Measurements from ENCODE around the gene ECHDC3.

Gene ECHDC3, protein sequence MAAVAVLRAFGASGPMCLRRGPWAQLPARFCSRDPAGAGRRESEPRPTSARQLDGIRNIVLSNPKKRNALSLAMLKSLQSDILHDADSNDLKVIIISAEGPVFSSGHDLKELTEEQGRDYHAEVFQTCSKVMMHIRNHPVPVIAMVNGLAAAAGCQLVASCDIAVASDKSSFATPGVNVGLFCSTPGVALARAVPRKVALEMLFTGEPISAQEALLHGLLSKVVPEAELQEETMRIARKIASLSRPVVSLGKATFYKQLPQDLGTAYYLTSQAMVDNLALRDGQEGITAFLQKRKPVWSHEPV

DNA sequence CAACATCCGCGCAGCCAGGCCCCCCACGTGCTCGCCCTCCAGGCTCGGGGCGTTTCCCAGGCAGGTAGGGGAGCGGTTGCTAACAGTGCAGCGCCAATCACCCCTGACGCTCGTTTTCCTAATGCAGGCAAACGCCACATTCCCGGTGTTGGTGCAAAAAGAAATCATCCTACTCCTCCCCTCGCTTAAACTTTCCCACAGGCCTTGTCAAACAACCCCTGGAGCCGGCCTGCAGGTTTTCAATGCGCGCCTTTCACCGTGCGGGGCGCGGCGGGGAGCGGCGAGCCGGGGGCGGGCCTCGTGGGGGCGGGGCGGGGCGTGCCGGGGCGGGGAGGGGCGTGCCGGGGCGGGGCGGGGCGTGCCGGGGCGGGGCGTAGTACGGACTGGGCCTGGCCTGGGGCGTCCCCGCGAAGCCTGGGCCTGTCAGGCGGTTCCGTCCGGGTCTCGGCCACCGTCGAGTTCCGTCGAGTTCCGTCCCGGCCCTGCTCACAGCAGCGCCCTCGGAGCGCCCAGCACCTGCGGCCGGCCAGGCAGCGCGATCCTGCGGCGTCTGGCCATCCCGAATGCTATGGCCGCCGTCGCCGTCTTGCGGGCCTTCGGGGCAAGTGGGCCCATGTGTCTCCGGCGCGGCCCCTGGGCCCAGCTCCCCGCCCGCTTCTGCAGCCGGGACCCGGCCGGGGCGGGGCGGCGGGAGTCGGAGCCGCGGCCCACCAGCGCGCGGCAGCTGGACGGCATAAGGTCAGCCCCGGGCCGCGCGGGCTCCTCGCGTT, at the start of gene ECHDC3:
TSS of gene ECHDC3 (plus strand) at position 374 of the 770 bp plus-strand sequence. CDS start at position 569, 195 bp downstream.
- DNase-seq (ENCODE audit: low spot score), result peak; percentile 63
- ChIA-PET POLR2A (ENCODE audit: low non-redundant PET) (no interaction called here), CTCF (interaction anchor here (1.0 to 1.1 kb wide), 2 partner anchors 11 to 15 kb away, joined by 3 to 4 read pairs; no protein-coding TSS in a partner anchor)
- TF ChIP-seq, protein P1, sequence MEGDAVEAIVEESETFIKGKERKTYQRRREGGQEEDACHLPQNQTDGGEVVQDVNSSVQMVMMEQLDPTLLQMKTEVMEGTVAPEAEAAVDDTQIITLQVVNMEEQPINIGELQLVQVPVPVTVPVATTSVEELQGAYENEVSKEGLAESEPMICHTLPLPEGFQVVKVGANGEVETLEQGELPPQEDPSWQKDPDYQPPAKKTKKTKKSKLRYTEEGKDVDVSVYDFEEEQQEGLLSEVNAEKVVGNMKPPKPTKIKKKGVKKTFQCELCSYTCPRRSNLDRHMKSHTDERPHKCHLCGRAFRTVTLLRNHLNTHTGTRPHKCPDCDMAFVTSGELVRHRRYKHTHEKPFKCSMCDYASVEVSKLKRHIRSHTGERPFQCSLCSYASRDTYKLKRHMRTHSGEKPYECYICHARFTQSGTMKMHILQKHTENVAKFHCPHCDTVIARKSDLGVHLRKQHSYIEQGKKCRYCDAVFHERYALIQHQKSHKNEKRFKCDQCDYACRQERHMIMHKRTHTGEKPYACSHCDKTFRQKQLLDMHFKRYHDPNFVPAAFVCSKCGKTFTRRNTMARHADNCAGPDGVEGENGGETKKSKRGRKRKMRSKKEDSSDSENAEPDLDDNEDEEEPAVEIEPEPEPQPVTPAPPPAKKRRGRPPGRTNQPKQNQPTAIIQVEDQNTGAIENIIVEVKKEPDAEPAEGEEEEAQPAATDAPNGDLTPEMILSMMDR (conservative IDR thresholded peaks at IDR 0.05; ENCODE audit: low read depth), result no peak
- H3K27ac ChIP-seq, result peak within 1 kb of the TSS; percentile 39

DNA sequence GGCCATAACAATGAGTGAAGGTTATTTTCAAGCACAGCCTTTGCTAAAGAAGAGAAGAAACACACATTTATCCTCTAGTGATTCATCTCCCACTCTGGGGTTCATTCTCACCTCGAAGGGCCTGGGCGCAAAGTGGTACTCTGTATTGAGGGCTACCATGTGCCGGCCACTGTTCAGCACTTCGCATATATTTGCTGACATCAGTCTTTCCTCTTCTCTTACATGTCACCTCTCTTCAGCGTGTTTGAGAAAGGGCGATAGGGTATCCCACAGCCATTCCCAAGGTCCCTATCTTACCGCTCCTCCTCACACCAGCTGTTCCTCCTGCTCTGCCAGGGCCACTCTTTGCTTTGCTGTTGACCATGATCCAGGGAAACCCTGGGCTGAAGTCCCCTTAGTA, 48.8 kb upstream of the ECHDC3 start:
- POLR2A ChIA-PET (ENCODE audit: low non-redundant PET), result no interaction called here
- no peak overlapping the region for H3K27ac ChIP-seq
- TF ChIP-seq, protein P1 (conservative IDR thresholded peaks at IDR 0.05; ENCODE audit: low read depth), result no peak
- CTCF ChIA-PET, result no interaction called here
- no peak for DNase-seq (ENCODE audit: low spot score)

DNA sequence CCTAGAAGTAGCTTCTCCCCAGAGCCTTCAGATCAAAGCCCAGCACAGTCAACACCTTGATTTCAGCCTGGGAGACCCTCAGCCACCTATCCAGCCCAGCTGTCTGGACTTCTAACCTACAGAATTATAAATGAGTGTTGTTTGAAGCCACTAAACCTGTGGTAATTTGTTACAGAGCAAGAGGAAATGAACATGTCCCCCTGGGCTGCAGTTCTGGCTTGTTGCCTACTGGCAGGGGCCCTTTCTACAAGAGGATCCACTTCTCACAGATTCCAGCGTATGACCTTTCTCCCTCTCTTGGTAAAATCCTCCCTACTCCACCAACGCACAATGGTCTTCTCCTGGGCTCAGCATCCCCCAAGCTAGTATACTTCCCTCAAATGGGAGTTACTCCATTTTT, 46.4 kb upstream of the ECHDC3 start:
- H3K27ac ChIP-seq, result no peak overlapping the region
- ChIA-PET POLR2A (ENCODE audit: low non-redundant PET) (no interaction called here), CTCF (no interaction called here)
- no peak for DNase-seq (ENCODE audit: low spot score)
- TF ChIP-seq, protein P1 (conservative IDR thresholded peaks at IDR 0.05; ENCODE audit: low read depth), result no peak

DNA sequence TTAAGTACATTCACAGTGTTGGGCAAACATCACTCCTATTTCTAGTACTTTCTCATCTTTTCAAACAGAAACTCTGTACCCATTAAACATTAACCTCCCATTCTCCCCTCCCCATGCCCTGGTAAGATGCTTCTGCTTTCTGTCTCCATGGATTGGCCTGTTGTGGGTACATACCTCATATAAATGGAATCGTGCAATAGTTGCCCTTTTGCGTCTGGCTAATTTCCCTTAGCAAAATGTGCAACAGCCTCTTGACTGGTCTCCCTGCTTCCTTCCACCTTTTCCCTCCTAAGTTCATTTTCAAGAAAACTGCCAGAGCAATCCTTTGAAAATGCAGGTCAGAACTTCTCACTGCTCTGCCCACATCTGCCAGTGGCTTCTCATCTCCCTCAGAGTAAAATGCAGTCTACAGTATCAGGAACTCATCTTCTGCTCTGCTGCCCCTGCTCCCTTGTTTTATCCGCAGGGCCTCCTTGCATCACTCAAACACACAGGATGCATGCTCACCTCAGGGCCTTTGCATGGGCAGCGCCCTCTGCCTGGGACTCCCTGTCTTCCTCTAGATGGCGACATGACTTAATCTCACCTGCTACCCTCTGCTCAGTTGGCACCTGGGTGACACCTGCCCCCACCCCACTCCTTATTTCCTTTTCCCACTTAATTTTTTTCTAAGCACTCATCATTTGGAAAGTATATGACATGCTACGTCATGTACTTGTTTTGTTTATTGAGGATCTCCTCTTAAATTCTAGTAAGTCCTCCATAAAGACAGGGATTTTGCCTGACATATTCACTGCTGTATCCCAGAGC, 44.3 kb upstream of the ECHDC3 start:
- no peak for DNase-seq (ENCODE audit: low spot score)
- ChIA-PET CTCF (no interaction called here), POLR2A (ENCODE audit: low non-redundant PET) (no interaction called here)
- TF ChIP-seq, protein P1 (conservative IDR thresholded peaks at IDR 0.05; ENCODE audit: low read depth), result no peak; the same call in 1 of the 2 replicates
- no peak overlapping the region for H3K27ac ChIP-seq

DNA sequence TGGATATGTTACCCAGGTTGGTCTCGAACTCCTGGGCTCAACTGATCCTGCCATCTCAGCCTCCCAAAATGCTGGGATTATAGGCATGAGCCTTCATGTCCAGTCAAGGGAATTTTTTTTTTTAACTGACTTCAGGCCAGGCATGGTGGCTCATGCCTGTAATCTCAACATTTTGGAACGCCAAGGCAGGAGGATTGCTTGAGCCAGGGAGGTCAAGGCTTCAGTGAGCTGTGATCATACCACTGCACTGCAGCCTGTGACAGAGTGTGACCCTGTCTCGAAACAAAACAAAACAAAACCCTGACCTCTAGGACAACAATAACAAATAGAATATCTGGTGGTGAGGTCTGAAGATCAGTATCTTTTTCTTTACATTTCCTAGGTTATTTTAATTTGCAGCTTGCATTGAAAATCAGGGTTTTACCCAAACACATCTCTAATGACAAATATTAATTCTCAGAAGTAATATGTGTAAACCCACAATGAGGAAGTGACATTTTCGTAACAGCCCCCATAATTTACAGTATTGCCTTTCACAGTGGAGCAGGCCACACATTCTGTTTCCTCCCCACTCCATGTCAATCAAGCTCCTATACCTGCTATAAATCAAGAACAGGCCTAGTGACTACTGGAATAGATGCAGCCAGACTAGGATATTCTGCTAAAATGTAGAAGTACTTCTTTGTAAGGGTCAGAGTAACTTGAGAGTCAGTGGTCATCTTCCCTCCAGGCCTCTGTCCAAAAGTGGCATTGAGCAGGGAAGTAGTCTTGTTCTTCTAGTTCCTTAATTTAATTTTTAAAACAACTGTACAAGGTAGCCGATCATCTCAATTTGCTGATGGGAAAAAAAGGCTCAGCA, 43.3 kb upstream of the ECHDC3 start:
- TF ChIP-seq, protein P1 (conservative IDR thresholded peaks at IDR 0.05; ENCODE audit: low read depth), result no peak
- DNase-seq (ENCODE audit: low spot score), result no peak
- CTCF ChIA-PET, result no interaction called here
- POLR2A ChIA-PET (ENCODE audit: low non-redundant PET), result no interaction called here
- no peak overlapping the region for H3K27ac ChIP-seq
